ENCODE results near the gene FMN2. TPM values are rescaled to one million over a fixed set of nuclear protein-coding genes. Genes with fewer than 3 reads are reported as not detected.
"Not testable (repeated sequence)": the region's sequence is repeated elsewhere in the genome, so short reads cannot be mapped to it uniquely, and the experiment has no call there.

The FMN2 gene
- total RNA-seq, 2 experiments from 2014 or later: not detected

GRCh38 chr1:240415011-240415410, 323.3 kb downstream of the FMN2 start:
- DNase-seq; H3K9me3 Mint-ChIP-seq; POLR2A ChIA-PET; H3K4me3 Mint-ChIP-seq; H3K36me3 Mint-ChIP-seq; H3K4me1 Mint-ChIP-seq (ENCODE audit: low read depth); H3K27me3 Mint-ChIP-seq; CTCF ChIA-PET; H3K27ac Mint-ChIP-seq; intact Hi-C loops (cut with micrococcal nuclease): not testable (repeated sequence)

- Mint-ChIP-seq H3K4me3 (no peak overlapping the region), H3K27ac (no peak overlapping the region), H3K9me3 (no peaks in the 10 kb centered on the region), H3K36me3 (no peaks in the 10 kb centered on the region), H3K4me1 (ENCODE audit: low read depth) (no peaks in the 10 kb centered on the region), H3K27me3 (no peaks in the 10 kb centered on the region)
- intact Hi-C loops (cut with micrococcal nuclease): no loop called here
- no peak for DNase-seq
- POLR2A ChIA-PET: no interaction called here
- CTCF ChIA-PET: no interaction called here
Observed at GRCh38 chr1:240415532-240415931, 323.8 kb downstream of the FMN2 start.

GRCh38 chr1:240417317-240417716, 325.6 kb downstream of the FMN2 start:
- intact Hi-C loops (cut with micrococcal nuclease): no loop called here
- Mint-ChIP-seq H3K4me3 (no peak overlapping the region), H3K27ac (no peak overlapping the region), H3K9me3 (no peaks in the 10 kb centered on the region), H3K36me3 (no peaks in the 10 kb centered on the region), H3K27me3 (no peaks in the 10 kb centered on the region), H3K4me1 (ENCODE audit: low read depth) (no peaks in the 10 kb centered on the region)
- no peak for DNase-seq
- ChIA-PET POLR2A (no interaction called here), CTCF (no interaction called here)

- DNase-seq: no peak
- Mint-ChIP-seq H3K27ac (no peak overlapping the region), H3K9me3 (no peaks in the 10 kb centered on the region), H3K36me3 (no peaks in the 10 kb centered on the region), H3K27me3 (no peaks in the 10 kb centered on the region), H3K4me3 (no peak overlapping the region), H3K4me1 (ENCODE audit: low read depth) (no peaks in the 10 kb centered on the region)
- intact Hi-C loops (cut with micrococcal nuclease): no loop called here
- ChIA-PET POLR2A (no interaction called here), CTCF (no interaction called here)
Observed at GRCh38 chr1:240420766-240421165, 329.1 kb downstream of the FMN2 start.

GRCh38 chr1:240423246-240423924, 331.7 kb downstream of the FMN2 start:
- no peak overlapping the region for H3K27ac Mint-ChIP-seq
- H3K4me3 Mint-ChIP-seq: no peak overlapping the region
- ChIA-PET POLR2A (no interaction called here), CTCF (no interaction called here)
- intact Hi-C loops (cut with micrococcal nuclease): no loop called here
- H3K36me3 Mint-ChIP-seq: no peaks in the 10 kb centered on the region
- no peak for DNase-seq
- H3K27me3 Mint-ChIP-seq: no peaks in the 10 kb centered on the region
- no peaks in the 10 kb centered on the region for H3K4me1 Mint-ChIP-seq (ENCODE audit: low read depth)
- H3K9me3 Mint-ChIP-seq: no peaks in the 10 kb centered on the region

GRCh38 chr1:240424740-240425464, 333.2 kb downstream of the FMN2 start:
- ChIA-PET POLR2A (no interaction called here), CTCF (no interaction called here)
- H3K27me3 Mint-ChIP-seq: no peaks in the 10 kb centered on the region
- no peak overlapping the region for H3K27ac Mint-ChIP-seq
- no peak overlapping the region for H3K4me3 Mint-ChIP-seq
- H3K4me1 Mint-ChIP-seq (ENCODE audit: low read depth): no peaks in the 10 kb centered on the region
- intact Hi-C loops (cut with micrococcal nuclease): no loop called here
- no peak for DNase-seq
- no peaks in the 10 kb centered on the region for H3K9me3 Mint-ChIP-seq
- no peaks in the 10 kb centered on the region for H3K36me3 Mint-ChIP-seq

GRCh38 chr1:240426051-240426450, 334.4 kb downstream of the FMN2 start:
- CTCF ChIA-PET: no interaction called here
- no peak overlapping the region for H3K4me3 Mint-ChIP-seq
- H3K36me3 Mint-ChIP-seq: no peaks in the 10 kb centered on the region
- no peak overlapping the region for H3K27ac Mint-ChIP-seq
- no peak for DNase-seq
- no peaks in the 10 kb centered on the region for H3K4me1 Mint-ChIP-seq (ENCODE audit: low read depth)
- no peaks in the 10 kb centered on the region for H3K27me3 Mint-ChIP-seq
- intact Hi-C loops (cut with micrococcal nuclease): no loop called here
- POLR2A ChIA-PET: no interaction called here
- no peaks in the 10 kb centered on the region for H3K9me3 Mint-ChIP-seq

GRCh38 chr1:240435996-240436566, 344.4 kb downstream of the FMN2 start:
- ChIA-PET CTCF (no interaction called here), POLR2A (no interaction called here)
- no peaks in the 10 kb centered on the region for H3K4me1 Mint-ChIP-seq (ENCODE audit: low read depth)
- no peaks in the 10 kb centered on the region for H3K36me3 Mint-ChIP-seq
- no peaks in the 10 kb centered on the region for H3K9me3 Mint-ChIP-seq
- no peak for DNase-seq
- peaks cover 1% of the 10 kb centered on the region for H3K27me3 Mint-ChIP-seq
- no peak overlapping the region for H3K27ac Mint-ChIP-seq
- no peak overlapping the region for H3K4me3 Mint-ChIP-seq
- intact Hi-C loops (cut with micrococcal nuclease): no loop called here

GRCh38 chr1:240441669-240442068, 350.0 kb downstream of the FMN2 start:
- no peaks in the 10 kb centered on the region for H3K36me3 Mint-ChIP-seq
- CTCF ChIA-PET: no interaction called here
- intact Hi-C loops (cut with micrococcal nuclease): no loop called here
- H3K4me1 Mint-ChIP-seq (ENCODE audit: low read depth): no peaks in the 10 kb centered on the region
- POLR2A ChIA-PET: no interaction called here
- DNase-seq: no peak
- H3K27ac Mint-ChIP-seq: no peak overlapping the region
- no peaks in the 10 kb centered on the region for H3K9me3 Mint-ChIP-seq
- H3K27me3 Mint-ChIP-seq: peaks cover 1% of the 10 kb centered on the region
- no peak overlapping the region for H3K4me3 Mint-ChIP-seq

GRCh38 chr1:240445369-240445768, 353.7 kb downstream of the FMN2 start:
- no peaks in the 10 kb centered on the region for H3K4me1 Mint-ChIP-seq (ENCODE audit: low read depth)
- ChIA-PET CTCF (no interaction called here), POLR2A (no interaction called here)
- no peaks in the 10 kb centered on the region for H3K27me3 Mint-ChIP-seq
- no peaks in the 10 kb centered on the region for H3K36me3 Mint-ChIP-seq
- DNase-seq: no peak
- H3K27ac Mint-ChIP-seq: no peak overlapping the region
- H3K4me3 Mint-ChIP-seq: no peak overlapping the region
- intact Hi-C loops (cut with micrococcal nuclease): no loop called here
- no peaks in the 10 kb centered on the region for H3K9me3 Mint-ChIP-seq

GRCh38 chr1:240455228-240455821, 363.6 kb downstream of the FMN2 start:
- H3K36me3 Mint-ChIP-seq: no peaks in the 10 kb centered on the region
- no peaks in the 10 kb centered on the region for H3K27me3 Mint-ChIP-seq
- no peaks in the 10 kb centered on the region for H3K9me3 Mint-ChIP-seq
- CTCF ChIA-PET: interaction anchor here (0.9 to 2.1 kb wide), 7 partner anchors 11 to 236 kb away, joined by 3 to 18 read pairs (median 4); partner anchors contain the start of gene GREM2
- intact Hi-C loops (cut with micrococcal nuclease): loop anchor here (2.0 kb wide), 2 partner anchors 157 to 237 kb away; partner anchors contain the start of gene GREM2
- H3K4me1 Mint-ChIP-seq (ENCODE audit: low read depth): no peaks in the 10 kb centered on the region
- no peak overlapping the region for H3K4me3 Mint-ChIP-seq
- DNase-seq: no peak
- POLR2A ChIA-PET: no interaction called here
- no peak overlapping the region for H3K27ac Mint-ChIP-seq

GRCh38 chr1:240457203-240457602, 365.5 kb downstream of the FMN2 start:
- no peaks in the 10 kb centered on the region for H3K36me3 Mint-ChIP-seq
- CTCF ChIA-PET: interaction anchor here (1.1 to 2.5 kb wide), 3 partner anchors 152 to 235 kb away, joined by 3 to 13 read pairs (median 4); no protein-coding TSS in a partner anchor
- intact Hi-C loops (cut with micrococcal nuclease): no loop called here
- POLR2A ChIA-PET: no interaction called here
- H3K27me3 Mint-ChIP-seq: no peaks in the 10 kb centered on the region
- no peak overlapping the region for H3K4me3 Mint-ChIP-seq
- H3K4me1 Mint-ChIP-seq (ENCODE audit: low read depth): no peaks in the 10 kb centered on the region
- DNase-seq: no peak
- no peak overlapping the region for H3K27ac Mint-ChIP-seq
- no peaks in the 10 kb centered on the region for H3K9me3 Mint-ChIP-seq

Data from activated CD4-positive, alpha-beta memory T cell treated with anti-CD3 and anti-CD28 coated beads for 36 hours (primary cell).